Mesodermal cell (in vitro differentiated cells): ENCODE data around the gene ELMO1.

ENCODE experiments used
- H3K27ac ChIP-seq: 2 replicates; pipeline ENCODE4 v1.7.0; 2013; ENCODE audit warnings: mild to moderate bottlenecking, low read depth, low read length, moderate library complexity; ENCODE audit not compliant: severe bottlenecking
- H3K36me3 ChIP-seq: 2 replicates; pipeline ENCODE4 v1.7.1; 2013; ENCODE audit warnings: mild to moderate bottlenecking, low read length, moderate library complexity; ENCODE audit not compliant: control insufficient read depth, insufficient read depth
- H3K4me1 ChIP-seq: one replicate; pipeline ENCODE4 v1.7.1; 2013; ENCODE audit warnings: mild to moderate bottlenecking, low read length; ENCODE audit not compliant: insufficient read depth, control insufficient read depth, poor library complexity, severe bottlenecking
- H3K4me3 ChIP-seq: 2 replicates; pipeline ENCODE4 v1.7.0; 2013; ENCODE audit warnings: low read length, control low read depth, mild to moderate bottlenecking; ENCODE audit not compliant: insufficient read depth, poor library complexity, severe bottlenecking; ENCODE audit errors: extremely low read depth
- H3K9me3 ChIP-seq: 2 replicates; pipeline ENCODE4 v1.7.1; 2013; ENCODE audit warnings: mild to moderate bottlenecking, low read length, moderate library complexity; ENCODE audit not compliant: control insufficient read depth
- WGBS, 2 experiments: methylation state at CpG; one replicate each; pipeline ENCODE4 v1.1.5; 2013; ENCODE audit warnings: missing lambda C conversion rate in 2 of 2; ENCODE audit not compliant: insufficient coverage in 2 of 2; 5-methylcytosine and 5-hydroxymethylcytosine counted together

The ELMO1 gene

DNA sequence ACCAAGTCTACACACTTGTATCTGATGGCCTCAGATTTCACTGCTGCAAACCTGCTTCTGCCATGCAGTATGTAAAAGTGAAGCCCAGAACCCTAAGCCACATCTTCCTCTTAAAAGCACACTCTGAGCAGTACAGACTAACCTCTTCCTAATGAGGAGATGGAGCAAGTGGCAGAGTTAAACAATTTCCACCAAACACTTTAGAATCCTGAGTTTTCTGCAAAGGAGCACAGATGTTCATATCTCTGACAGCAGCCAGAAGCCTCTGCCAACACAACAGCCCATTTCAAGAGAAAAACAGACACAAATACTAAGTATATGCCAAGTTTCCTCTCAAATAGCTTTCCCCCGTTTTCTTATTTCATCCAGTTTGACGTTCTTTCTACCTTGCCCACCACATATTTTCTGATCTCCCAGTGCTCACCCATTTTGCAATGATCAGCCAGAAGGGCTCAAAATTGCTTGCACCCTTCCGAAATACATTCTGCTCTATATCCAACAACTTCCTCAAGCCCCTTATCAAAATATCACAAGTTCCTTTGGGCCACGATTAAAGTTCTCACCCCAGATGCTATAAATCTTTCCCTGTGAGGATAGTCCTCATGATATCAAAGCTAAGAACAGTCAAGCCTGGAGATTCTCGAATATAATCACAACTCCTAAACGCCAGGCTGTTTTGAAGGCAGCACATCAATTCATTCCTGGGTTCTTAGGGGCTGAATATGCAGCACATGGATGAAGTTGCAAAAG is 27.5 kb downstream of the ELMO1 start:
- WGBS, 2 experiments, result 91 to 93% methylated on average over 4 of the region's 6 CpGs
- Histone ChIP-seq H3K36me3 (no peaks in the 10 kb centered on the region), H3K4me1 (no peaks in the 10 kb centered on the region), H3K27ac (no peak overlapping the region), H3K9me3 (no peaks in the 10 kb centered on the region), H3K4me3 (no peak overlapping the region)

DNA sequence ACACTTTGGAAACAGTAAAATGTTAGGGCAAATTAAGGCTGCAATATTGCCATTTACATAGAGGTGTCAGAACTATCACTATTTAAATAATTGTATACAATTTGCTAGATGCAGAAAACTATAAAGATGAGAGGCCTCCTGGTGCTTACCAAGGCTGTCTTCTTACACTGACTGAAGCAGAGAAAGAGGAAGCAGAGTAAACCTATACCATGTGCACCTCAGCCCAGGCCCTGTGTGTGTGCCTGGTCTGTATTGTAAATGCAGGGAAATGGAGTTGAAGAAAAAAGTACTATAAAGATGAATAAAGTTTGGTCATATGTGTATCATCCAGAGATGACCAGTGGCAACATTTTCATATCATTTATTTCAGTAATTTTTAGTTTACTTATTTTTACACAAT is 29.2 kb downstream of the ELMO1 start:
- no peaks in the 10 kb centered on the region for H3K36me3 ChIP-seq
- no peaks in the 10 kb centered on the region for H3K4me1 ChIP-seq
- H3K27ac ChIP-seq, result no peak overlapping the region
- H3K4me3 ChIP-seq, result no peak overlapping the region
- H3K9me3 ChIP-seq, result no peaks in the 10 kb centered on the region

DNA sequence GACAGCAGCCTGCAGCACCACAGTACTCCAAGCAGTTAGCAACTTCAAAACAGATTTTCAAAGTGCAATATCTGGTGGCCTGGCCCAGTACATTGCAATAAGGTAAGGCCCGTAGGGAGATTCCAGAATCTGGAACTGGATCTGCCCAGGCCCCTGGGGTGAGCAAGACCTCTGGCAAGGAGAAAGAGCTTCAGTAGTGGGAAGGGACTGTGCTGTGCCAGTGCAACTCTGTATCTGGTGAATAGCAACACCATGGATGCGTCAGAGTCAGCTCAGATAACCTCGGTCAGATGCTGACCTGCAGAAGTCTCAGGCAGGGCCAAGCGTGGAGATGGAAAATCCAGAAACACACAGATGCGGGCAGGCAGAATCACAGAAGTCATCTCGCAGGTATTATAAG is 30.3 kb downstream of the ELMO1 start:
- WGBS, 2 experiments, result 98% methylated on average over 6 of the region's 6 CpGs
- Histone ChIP-seq H3K4me3 (no peak overlapping the region), H3K36me3 (no peaks in the 10 kb centered on the region), H3K27ac (no peak overlapping the region), H3K9me3 (no peaks in the 10 kb centered on the region), H3K4me1 (no peaks in the 10 kb centered on the region)

DNA sequence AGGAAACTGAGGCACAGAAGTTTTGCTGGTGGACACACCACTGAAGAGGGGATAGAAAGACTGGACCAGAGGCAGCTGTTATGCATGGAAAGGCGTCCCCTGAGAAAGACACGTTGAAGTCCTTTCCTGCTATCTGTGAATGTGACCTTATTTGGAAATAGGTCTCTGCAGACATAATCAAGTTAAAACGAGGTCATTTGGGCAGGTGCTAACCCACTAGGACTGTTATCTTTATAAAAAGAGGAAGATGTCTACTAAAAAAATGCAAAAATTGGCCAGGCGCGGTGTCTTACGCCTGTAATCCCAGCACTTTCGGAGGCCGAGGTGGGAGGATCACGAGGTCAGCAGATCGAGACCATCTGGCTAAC is 31.6 kb downstream of the ELMO1 start:
- Histone ChIP-seq H3K4me3 (no peak overlapping the region), H3K4me1 (no peaks in the 10 kb centered on the region), H3K27ac (no peak overlapping the region), H3K36me3 (no peaks in the 10 kb centered on the region), H3K9me3 (no peaks in the 10 kb centered on the region)
- 84 to 87% methylated on average over 6 to 10 of the region's 10 CpGs for WGBS, 2 experiments

DNA sequence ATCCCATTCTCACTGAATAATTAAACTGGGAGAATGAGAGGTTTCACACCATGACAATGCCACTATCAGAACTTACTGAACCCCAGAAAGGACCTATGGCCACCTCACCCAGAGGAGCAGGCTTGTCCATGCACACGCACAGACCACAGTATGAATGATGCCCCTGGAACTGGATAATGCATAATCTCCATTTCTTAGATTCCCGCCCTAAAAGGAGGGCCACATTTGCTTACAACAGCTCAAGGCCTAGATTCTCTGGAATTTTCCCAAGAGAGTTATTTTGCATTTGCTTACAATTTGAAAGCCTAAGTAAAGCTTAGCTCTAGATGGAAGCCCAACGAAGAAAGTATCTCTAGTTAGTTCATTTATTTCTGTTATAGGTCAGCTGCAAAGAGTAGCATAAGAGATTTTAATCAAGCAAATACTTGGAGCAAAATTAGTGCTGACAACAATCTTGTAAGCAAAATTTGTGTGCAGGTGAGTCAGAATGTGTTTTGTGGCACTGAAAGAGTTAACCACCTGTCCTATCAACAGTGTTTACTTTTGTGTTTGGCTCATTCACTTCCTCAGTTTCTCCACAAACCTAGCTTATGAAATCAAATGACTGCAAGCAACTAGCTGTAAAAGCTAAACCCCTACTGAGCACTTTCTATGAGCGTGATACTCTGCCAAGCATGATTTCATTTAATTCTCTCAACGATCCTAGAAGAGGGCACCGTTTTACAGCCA is 32.1 kb downstream of the ELMO1 start:
- Histone ChIP-seq H3K4me1 (no peaks in the 10 kb centered on the region), H3K36me3 (no peaks in the 10 kb centered on the region), H3K4me3 (no peak overlapping the region), H3K9me3 (no peaks in the 10 kb centered on the region), H3K27ac (no peak overlapping the region)
- WGBS, 2 experiments, result 96 to 97% methylated on average over 5 of the region's 6 CpGs

DNA sequence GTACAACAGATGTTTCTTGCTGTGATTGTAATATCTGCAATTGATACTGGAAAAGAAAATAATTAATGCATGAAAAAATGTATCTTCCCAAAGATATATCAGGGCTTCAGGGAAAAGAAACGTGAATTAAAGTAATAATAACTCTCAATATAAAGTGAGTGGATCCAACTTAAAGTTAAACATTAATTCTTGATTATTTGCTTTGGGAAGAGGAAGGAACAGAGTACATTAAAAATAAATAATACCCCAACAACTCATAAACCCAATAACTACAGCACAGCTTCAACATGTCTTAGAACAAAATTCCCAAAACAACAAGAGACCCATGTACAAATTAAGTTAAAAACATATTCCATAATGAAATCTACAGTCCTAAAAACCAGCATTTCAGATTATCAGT is 33.0 kb downstream of the ELMO1 start:
- no peaks in the 10 kb centered on the region for H3K9me3 ChIP-seq
- H3K36me3 ChIP-seq, result no peaks in the 10 kb centered on the region
- H3K27ac ChIP-seq, result no peak overlapping the region
- H3K4me3 ChIP-seq, result no peak overlapping the region
- WGBS, 2 experiments, result no CpG with 5 or more reads among the region's 1 CpG
- H3K4me1 ChIP-seq, result no peaks in the 10 kb centered on the region

DNA sequence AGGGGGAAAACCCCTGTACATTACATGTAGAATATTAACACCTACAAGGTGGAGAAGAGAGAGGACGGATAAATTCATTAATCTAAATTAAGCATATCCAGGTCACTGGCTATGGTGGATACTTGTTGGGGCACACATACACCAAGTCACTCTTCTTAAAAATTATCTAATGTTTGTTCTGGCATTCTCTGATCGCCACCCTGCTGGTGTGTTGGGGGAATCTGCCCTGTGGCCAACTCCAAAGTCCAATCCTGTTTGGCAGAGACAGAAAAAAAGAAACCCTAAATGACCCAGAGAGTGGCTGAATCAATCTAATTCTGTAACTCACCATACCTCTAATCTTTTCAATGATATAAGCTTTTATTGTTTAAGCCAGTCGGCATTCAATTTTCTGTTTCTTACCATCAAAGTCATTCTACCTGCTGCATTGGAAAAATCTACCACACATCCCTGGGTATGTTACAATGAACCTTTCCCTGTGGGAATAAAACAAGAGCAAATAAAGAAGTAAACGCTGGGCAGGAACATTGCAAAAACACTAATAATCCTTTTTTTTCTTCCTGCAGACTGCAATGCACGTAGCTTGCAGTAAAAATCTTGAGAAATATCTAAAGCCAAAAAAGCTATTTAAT is 34.2 kb downstream of the ELMO1 start:
- WGBS, 2 experiments, result 100% methylated on average over 1 to 2 of the region's 5 CpGs
- no peaks in the 10 kb centered on the region for H3K36me3 ChIP-seq
- H3K4me3 ChIP-seq, result no peak overlapping the region
- no peaks in the 10 kb centered on the region for H3K9me3 ChIP-seq
- no peak overlapping the region for H3K27ac ChIP-seq
- no peaks in the 10 kb centered on the region for H3K4me1 ChIP-seq

DNA sequence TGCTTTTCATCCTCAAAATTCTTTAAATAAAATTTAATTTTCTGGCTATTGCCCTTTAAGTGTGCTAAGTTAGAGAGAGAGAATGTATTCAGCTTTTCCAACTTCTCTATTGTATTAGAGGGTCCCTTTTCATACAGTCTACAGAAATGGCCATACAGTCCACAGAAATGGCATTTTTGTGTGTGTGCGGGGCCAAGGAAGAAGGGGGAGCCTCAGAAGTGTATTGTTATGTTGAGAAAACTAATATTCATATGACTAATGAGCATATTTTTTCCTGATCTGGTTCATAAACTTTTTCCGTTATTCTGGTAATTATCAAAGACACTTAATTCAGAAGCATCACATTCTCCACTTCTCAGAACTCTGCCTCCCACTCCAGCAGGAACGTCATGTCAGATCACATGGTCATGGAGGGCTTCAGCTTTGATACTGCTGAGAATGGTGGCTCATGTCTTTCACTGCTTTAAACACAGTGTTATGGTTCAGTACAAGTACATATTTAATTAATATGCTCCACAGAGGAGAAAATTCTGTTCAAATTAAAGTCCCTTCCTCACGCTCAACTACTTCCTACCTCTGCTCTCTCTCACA is 37.1 kb downstream of the ELMO1 start:
- H3K27ac ChIP-seq, result no peak overlapping the region
- no peaks in the 10 kb centered on the region for H3K4me1 ChIP-seq
- no CpG with 5 or more reads among the region's 4 CpGs for WGBS, 2 experiments
- H3K9me3 ChIP-seq, result no peaks in the 10 kb centered on the region
- no peak overlapping the region for H3K4me3 ChIP-seq
- H3K36me3 ChIP-seq, result no peaks in the 10 kb centered on the region

DNA sequence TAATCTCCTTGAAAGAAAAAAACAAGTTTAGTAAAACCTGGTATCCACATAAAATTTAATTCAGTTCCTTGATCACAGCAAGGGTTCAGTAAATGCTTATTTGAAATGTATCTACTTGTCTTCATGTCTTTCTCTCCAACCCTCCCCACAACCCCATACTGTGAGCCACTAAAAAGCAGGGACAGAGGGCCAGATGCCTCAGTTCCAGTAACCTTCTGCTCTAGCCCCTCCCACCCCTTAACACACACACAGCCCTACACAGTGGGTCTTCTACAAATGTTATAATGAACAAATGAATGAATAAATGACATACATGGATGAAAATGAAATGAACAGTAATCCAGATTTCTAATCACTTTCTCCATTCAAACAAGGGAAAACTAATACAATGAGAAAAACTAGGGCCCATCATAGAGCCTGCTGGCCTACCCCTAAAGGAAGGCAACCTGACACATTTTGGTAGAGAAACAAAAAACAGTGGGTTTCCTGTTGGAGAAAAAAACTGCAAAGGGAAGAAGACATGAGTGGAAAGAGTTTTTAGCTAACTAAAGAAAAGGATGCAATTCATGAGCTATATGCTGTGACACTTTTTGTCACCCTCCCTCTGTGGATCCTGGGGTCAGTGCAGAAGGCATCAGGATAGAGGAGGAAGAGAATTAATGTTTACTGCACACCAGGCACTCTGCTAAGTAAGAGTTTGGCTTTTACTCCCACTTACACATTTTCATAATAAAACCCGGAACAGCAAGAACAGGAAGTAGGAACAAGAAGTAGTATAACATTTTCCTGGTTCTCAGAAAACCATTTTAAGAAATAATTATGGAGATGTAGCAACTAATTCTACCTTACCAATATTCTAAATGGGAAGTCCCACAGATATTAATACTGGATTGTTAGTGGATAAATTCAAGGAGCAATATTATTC is 38.1 kb downstream of the ELMO1 start:
- H3K36me3 ChIP-seq, result no peaks in the 10 kb centered on the region
- no CpG with 5 or more reads among the region's 1 CpG for WGBS, 2 experiments
- peaks cover 2% of the 10 kb centered on the region for H3K4me1 ChIP-seq
- no peak overlapping the region for H3K4me3 ChIP-seq
- H3K9me3 ChIP-seq, result no peaks in the 10 kb centered on the region
- H3K27ac ChIP-seq, result no peak overlapping the region

DNA sequence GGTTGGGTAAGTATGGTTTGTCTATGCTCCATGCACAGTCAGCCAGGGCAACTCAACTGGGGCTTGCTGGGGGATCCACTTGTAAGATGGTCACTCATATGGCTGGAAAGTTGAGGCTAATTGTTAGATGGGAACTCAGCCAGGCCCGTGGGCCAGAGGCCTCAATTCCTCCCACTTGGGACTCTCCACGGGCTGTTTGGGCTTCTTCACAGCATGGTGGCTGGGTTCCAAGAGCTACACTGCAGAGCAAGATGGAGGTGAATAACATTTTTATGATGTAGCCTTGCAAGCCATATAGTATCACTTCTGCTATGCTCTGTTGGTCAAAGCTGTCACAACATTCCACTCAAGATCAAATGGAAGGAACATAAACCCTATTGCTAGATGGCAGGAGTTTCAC is 39.2 kb downstream of the ELMO1 start:
- Histone ChIP-seq H3K9me3 (no peaks in the 10 kb centered on the region), H3K4me3 (no peak overlapping the region), H3K27ac (no peak overlapping the region), H3K36me3 (no peaks in the 10 kb centered on the region), H3K4me1 (peaks cover 4% of the 10 kb centered on the region)
- 90% methylated on average over 2 of the region's 2 CpGs; no CpG with 5 or more reads in 1 of the 2 experiments for WGBS, 2 experiments
